Measurements from ENCODE around the gene PKD1L1. TPM values are rescaled to one million over a fixed set of nuclear protein-coding genes. Genes with fewer than 3 reads are reported as not detected.
"Not testable (repeated sequence)": the region's sequence is repeated elsewhere in the genome, so short reads cannot be mapped to it uniquely, and the experiment has no call there.

PKD1L1 gene
- total RNA-seq, 1 donor from 2014 or later: 0.12 TPM

- intact Hi-C loops (cut with micrococcal nuclease): no loop called here
- H3K4me1 Mint-ChIP-seq: no peaks in the 10 kb centered on the region
- H3K36me3 Mint-ChIP-seq (ENCODE audit: low read depth): no peaks in the 10 kb centered on the region
- H3K4me3 Mint-ChIP-seq: no peak overlapping the region
- H3K27ac Mint-ChIP-seq: no peak overlapping the region
- no peak for DNase-seq
- no peaks in the 10 kb centered on the region for H3K27me3 Mint-ChIP-seq
- H3K9me3 Mint-ChIP-seq: no peaks in the 10 kb centered on the region
Measured at GRCh38 chr7:47799524-47799923, 148.7 kb downstream of the PKD1L1 start.

DNA sequence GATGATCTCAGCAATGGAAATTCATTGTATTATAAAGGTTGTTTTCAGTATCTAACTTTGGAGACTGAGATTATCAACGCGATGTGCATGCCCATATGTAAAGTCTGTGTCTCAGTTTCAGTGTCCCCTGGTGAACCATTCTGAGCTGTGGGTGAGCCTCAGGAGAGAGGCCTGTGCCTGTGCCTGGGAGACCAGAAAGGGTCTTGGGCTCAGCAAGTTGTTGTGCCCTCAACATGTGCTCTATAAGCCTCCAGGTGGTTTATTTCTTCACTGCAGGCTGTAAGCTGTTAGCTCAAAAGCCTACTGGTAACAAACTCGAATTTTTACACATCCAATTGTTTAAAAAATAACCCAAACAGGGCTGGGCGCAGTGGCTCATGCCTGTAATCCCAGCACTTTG lies 151.9 kb downstream of the PKD1L1 start:
- intact Hi-C loops (cut with micrococcal nuclease): no loop called here
- Mint-ChIP-seq H3K36me3 (ENCODE audit: low read depth) (no peaks in the 10 kb centered on the region), H3K9me3 (no peaks in the 10 kb centered on the region), H3K27me3 (peaks cover 1% of the 10 kb centered on the region), H3K4me1 (no peaks in the 10 kb centered on the region), H3K4me3 (no peak overlapping the region), H3K27ac (no peak overlapping the region)
- no peak for DNase-seq

- intact Hi-C loops (cut with micrococcal nuclease): no loop called here
- Mint-ChIP-seq H3K36me3 (ENCODE audit: low read depth) (no peaks in the 10 kb centered on the region), H3K4me1 (no peaks in the 10 kb centered on the region), H3K9me3 (no peaks in the 10 kb centered on the region), H3K27me3 (peaks cover 1% of the 10 kb centered on the region), H3K4me3 (no peak overlapping the region), H3K27ac (no peak overlapping the region)
- DNase-seq: no peak
Measured at GRCh38 chr7:47795631-47796030, 152.6 kb downstream of the PKD1L1 start.

DNA sequence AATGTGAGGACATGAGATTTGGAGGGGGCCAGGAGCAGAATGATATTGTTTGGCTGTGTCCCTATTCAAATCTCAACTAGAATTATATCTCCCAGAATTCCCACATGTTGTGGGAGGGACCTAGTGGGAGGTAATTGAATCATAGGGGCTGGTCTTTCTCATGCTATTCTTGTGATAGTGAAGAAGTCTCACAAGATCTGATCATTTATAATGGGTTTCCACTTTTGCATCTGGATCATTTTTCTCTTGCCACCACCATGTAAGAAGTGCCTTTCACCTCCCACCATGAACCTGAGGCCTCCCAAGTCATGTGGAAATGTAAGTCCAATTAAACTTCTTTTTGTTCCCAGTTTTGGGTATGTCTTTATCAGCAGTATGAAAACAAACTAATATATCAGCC lies 153.1 kb downstream of the PKD1L1 start:
- DNase-seq; H3K27me3 Mint-ChIP-seq; H3K4me3 Mint-ChIP-seq; H3K9me3 Mint-ChIP-seq; H3K36me3 Mint-ChIP-seq (ENCODE audit: low read depth); H3K27ac Mint-ChIP-seq; intact Hi-C loops (cut with micrococcal nuclease); H3K4me1 Mint-ChIP-seq: not testable (repeated sequence)

DNA sequence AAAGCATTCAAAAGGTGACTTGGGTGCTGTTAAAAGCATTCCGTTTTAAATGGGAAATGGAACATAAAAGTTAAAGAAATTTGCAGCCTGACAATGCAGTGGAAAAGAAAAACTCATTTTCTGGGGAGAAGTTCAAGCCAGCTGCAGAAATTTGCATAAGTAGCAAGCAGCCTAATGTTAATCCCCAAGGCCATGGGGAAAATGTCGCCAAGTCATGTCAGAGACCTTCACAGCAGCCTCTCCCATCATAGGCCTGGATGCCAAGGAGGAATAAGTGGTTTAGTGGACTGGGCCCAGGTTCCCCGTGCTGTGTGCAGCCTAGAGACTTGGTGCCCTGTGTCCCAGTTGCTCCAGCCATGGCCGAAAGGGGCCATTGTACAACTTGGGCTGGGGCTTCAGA lies 154.2 kb downstream of the PKD1L1 start:
- Mint-ChIP-seq H3K27ac (no peak overlapping the region), H3K9me3 (no peaks in the 10 kb centered on the region), H3K36me3 (ENCODE audit: low read depth) (no peaks in the 10 kb centered on the region), H3K27me3 (peaks cover 1% of the 10 kb centered on the region), H3K4me3 (no peak overlapping the region), H3K4me1 (no peaks in the 10 kb centered on the region)
- no peak for DNase-seq
- intact Hi-C loops (cut with micrococcal nuclease): no loop called here

DNA sequence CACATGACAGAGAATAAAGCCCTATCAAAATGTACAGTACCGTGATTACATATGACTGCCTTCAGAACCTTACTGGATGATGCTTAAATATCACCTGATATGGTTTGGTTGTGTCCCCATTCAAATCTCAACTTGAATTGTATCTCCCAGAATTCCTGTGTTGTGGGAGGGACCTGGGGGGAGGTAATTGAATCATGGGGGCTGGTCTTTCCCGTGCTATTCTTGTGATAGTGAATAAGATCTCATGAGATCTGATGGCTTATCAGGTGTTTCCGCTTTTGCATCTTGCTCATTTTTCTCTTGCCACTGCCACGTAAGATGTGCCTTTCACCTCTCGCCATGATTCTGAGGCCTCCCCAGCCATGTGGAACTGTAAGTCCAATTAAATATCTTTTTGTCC lies 155.1 kb downstream of the PKD1L1 start:
- intact Hi-C loops (cut with micrococcal nuclease); H3K9me3 Mint-ChIP-seq; H3K27me3 Mint-ChIP-seq; H3K27ac Mint-ChIP-seq; H3K4me1 Mint-ChIP-seq; H3K4me3 Mint-ChIP-seq; H3K36me3 Mint-ChIP-seq (ENCODE audit: low read depth); DNase-seq: not testable (repeated sequence)

DNA sequence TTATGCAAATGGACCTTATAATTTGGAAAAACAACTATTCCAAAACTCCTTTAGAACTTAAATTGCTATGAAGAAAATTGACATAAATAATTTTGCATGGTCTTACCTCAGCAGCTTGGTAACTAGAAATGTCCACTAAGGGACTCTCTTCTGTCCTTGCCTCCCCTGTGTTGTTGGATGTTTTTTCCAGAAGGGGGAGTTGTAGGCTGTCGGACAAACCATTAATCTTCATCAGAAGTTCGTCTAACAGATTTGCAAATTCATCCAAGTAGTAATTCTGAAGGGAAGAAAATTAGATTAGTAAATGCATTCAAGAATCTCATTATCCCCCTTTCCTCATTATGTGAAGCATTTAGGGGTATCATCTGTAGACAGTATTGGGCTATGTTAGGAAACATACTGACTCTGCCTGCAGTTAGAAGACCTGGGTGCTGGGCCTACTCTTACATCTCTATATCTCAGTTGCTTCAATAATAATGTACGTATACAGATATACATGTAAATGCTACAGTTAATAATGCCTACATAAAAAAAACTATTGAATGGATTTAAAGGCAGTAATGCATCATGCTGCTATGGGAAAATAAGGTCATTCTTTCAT lies 155.6 kb downstream of the PKD1L1 start:
- Mint-ChIP-seq H3K4me3 (no peak overlapping the region), H3K27me3 (peaks cover 1% of the 10 kb centered on the region), H3K36me3 (ENCODE audit: low read depth) (no peaks in the 10 kb centered on the region), H3K27ac (no peak overlapping the region), H3K9me3 (no peaks in the 10 kb centered on the region), H3K4me1 (no peaks in the 10 kb centered on the region)
- intact Hi-C loops (cut with micrococcal nuclease): no loop called here
- no peak for DNase-seq

DNA sequence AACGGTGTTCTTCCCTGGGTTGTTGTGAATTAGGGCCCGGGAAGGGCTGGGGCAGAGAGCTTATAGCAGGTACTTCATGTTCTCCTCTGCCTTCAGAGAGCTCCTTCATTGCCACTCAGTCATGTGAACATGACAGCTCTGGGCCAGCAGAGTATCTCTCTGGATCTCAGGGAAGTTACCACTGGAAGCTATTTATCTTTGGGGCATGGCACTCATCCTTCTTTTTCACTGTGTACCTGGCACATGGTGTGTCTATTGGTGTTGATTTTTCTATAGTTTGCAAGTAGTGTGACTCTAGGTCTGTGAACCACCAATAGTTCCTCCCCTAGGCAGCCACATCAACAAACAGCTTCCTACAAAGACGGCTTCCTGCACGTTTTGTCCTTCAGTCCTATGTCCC lies 156.6 kb downstream of the PKD1L1 start:
- no peak for DNase-seq
- Mint-ChIP-seq H3K27ac (no peak overlapping the region), H3K9me3 (no peaks in the 10 kb centered on the region), H3K27me3 (peaks cover 1% of the 10 kb centered on the region), H3K4me1 (no peaks in the 10 kb centered on the region), H3K36me3 (ENCODE audit: low read depth) (no peaks in the 10 kb centered on the region), H3K4me3 (no peak overlapping the region)
- intact Hi-C loops (cut with micrococcal nuclease): no loop called here

- Mint-ChIP-seq H3K27me3 (peaks cover 1% of the 10 kb centered on the region), H3K36me3 (ENCODE audit: low read depth) (no peaks in the 10 kb centered on the region), H3K4me1 (no peaks in the 10 kb centered on the region), H3K9me3 (no peaks in the 10 kb centered on the region), H3K4me3 (no peak overlapping the region), H3K27ac (no peak overlapping the region)
- intact Hi-C loops (cut with micrococcal nuclease): no loop called here
- no peak for DNase-seq
Measured at GRCh38 chr7:47788083-47788482, 160.2 kb downstream of the PKD1L1 start.

DNA sequence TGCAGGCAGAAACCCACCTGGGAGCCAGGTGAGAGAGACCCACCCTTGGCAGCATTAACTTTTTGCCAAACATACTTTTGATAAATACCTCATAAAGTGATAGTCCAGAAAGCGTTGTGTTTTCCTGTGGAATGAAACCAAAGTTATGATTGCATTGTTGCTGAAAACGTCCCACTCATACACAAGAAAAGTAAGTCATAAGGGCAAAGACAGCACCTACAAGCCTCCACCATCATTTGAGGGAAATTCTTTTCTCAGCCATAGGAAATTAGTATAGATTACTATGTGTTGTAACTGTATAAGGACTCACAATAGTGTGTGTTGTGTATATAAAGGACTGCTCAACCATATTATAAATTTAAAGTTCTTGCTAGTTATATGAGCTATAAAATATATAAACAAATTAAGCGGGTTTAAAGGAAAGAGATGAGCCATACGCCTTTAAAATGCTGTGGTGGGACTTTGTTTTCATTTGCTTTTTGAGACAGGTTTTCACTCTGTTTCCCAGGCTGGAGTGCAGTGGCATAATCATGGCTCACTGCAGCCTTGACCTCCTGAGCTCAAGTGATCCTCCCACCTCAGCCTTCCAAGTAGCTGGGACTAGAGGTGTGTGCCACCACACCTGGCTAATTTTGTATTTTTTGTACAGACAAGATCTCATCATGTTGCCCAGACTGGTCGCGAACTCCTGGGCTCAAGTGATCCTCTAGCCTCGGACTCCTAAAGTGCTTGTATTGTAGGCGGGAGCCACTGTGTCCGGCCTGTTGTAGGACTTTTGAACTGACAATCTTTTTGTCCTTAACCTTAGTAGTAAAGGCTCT lies 160.8 kb downstream of the PKD1L1 start:
- Mint-ChIP-seq H3K27ac (no peak overlapping the region), H3K9me3 (no peaks in the 10 kb centered on the region), H3K27me3 (peaks cover 1% of the 10 kb centered on the region), H3K36me3 (ENCODE audit: low read depth) (no peaks in the 10 kb centered on the region), H3K4me3 (no peak overlapping the region), H3K4me1 (no peaks in the 10 kb centered on the region)
- intact Hi-C loops (cut with micrococcal nuclease): no loop called here
- no peak for DNase-seq

GRCh38 chr7:47786557-47787248 lies 161.6 kb downstream of the PKD1L1 start:
- H3K27ac Mint-ChIP-seq: no peak overlapping the region
- H3K4me3 Mint-ChIP-seq: no peak overlapping the region
- H3K36me3 Mint-ChIP-seq (ENCODE audit: low read depth): no peaks in the 10 kb centered on the region
- DNase-seq: no peak
- no peaks in the 10 kb centered on the region for H3K9me3 Mint-ChIP-seq
- no peaks in the 10 kb centered on the region for H3K27me3 Mint-ChIP-seq
- no peaks in the 10 kb centered on the region for H3K4me1 Mint-ChIP-seq
- intact Hi-C loops (cut with micrococcal nuclease): no loop called here

- intact Hi-C loops (cut with micrococcal nuclease): no loop called here
- no peak for DNase-seq
- no peaks in the 10 kb centered on the region for H3K9me3 Mint-ChIP-seq
- no peak overlapping the region for H3K27ac Mint-ChIP-seq
- no peaks in the 10 kb centered on the region for H3K4me1 Mint-ChIP-seq
- H3K36me3 Mint-ChIP-seq (ENCODE audit: low read depth): no peaks in the 10 kb centered on the region
- no peak overlapping the region for H3K4me3 Mint-ChIP-seq
- no peaks in the 10 kb centered on the region for H3K27me3 Mint-ChIP-seq
Measured at GRCh38 chr7:47785923-47786556, 162.2 kb downstream of the PKD1L1 start.

- H3K27me3 Mint-ChIP-seq: no peaks in the 10 kb centered on the region
Measured at GRCh38 chr7:47783456-47784223, 164.6 kb downstream of the PKD1L1 start.

More at GRCh38 chr7:47783456-47784223, 164.6 kb downstream of the PKD1L1 start:
- H3K9me3 Mint-ChIP-seq: no peaks in the 10 kb centered on the region
- DNase-seq: no peak
- no peaks in the 10 kb centered on the region for H3K4me1 Mint-ChIP-seq
- intact Hi-C loops (cut with micrococcal nuclease): no loop called here
- H3K36me3 Mint-ChIP-seq (ENCODE audit: low read depth): no peaks in the 10 kb centered on the region
- no peak overlapping the region for H3K27ac Mint-ChIP-seq
- no peak overlapping the region for H3K4me3 Mint-ChIP-seq

Measured in activated CD4-positive, alpha-beta T cell treated with anti-CD3 and anti-CD28 coated beads, Interleukin-2, amount 10 ng/mL, durations not matched to agents 24 days and 14 days (primary cell).